Retinal pigment epithelial cell (primary cell): ENCODE data around the gene ARPC5L.
"Not testable (repeated sequence)": the region's sequence is repeated elsewhere in the genome, so short reads cannot be mapped to it uniquely, and the experiment has no call there.

Experiments
- DNase-seq: peaks from one replicate; pipeline ENCODE4 v3.0.0-alpha.2; 2010; ENCODE audit warnings: low read depth
- H3K4me3 ChIP-seq: 2 replicates; pipeline ENCODE4 v1.5.1; 2011; ENCODE audit warnings: mild to moderate bottlenecking, low read length, control low read depth, moderate library complexity
- TF ChIP-seq, protein P1 (sequence below): conservative IDR thresholded peaks from 2 replicates; pipeline ENCODE4 v1.5.1; 2011; ENCODE audit warnings: low read depth, low read length, control low read depth, inconsistent platforms

ARPC5L gene

DNA sequence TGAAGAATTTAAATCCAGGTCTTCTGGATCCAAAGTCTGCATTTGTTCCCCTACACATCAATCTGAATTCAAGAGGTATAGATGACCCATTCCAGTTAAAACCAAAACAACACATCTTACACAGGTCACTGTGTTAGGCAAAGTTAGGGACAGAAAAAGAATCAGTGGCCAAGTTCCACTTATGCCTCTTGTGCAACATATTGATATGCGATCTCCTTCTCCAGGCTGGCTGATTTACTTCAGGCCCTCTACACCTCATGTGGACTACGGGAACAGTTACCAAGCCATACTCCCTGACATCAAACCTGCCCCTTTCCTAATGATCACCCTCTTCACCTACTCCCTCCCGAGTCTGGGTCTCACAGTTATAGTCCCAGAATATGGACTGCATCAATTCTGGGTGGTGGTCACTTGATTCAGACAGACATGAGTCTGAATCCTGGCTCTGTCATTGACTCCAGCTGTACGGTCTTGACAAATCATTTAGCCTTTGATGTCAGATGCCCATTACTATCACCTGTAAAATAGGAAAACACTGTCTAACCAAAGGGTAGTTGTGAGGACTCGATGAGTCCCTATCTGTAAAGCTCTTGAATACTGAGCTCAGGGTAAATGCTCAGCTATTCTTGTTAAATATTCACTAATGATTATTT is 52.9 kb downstream of the ARPC5L start:
- no peak for DNase-seq
- H3K4me3 ChIP-seq: no peak overlapping the region

DNA sequence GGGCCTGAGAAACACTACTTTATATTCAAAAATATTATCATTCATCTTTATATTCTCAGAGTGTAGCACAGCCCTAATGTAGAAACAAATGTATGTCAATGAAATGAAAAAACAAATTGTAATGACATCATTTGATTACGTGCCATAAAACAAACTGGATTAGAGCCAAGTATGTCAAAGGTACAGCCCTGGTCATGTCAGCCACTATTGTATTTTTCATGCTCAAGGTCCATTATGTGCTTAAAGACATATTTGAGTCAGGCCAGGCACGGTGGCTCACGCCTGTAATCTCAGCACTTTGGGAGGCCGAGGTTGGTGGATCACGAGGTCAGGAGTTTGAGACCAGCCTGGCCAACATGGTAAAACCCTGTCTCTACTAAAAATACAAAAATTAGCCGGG is 58.5 kb downstream of the ARPC5L start:
- DNase-seq: not testable (repeated sequence)

More for the DNA sequence above, 52.9 kb downstream of the ARPC5L start:
- TF ChIP-seq, protein P1, sequence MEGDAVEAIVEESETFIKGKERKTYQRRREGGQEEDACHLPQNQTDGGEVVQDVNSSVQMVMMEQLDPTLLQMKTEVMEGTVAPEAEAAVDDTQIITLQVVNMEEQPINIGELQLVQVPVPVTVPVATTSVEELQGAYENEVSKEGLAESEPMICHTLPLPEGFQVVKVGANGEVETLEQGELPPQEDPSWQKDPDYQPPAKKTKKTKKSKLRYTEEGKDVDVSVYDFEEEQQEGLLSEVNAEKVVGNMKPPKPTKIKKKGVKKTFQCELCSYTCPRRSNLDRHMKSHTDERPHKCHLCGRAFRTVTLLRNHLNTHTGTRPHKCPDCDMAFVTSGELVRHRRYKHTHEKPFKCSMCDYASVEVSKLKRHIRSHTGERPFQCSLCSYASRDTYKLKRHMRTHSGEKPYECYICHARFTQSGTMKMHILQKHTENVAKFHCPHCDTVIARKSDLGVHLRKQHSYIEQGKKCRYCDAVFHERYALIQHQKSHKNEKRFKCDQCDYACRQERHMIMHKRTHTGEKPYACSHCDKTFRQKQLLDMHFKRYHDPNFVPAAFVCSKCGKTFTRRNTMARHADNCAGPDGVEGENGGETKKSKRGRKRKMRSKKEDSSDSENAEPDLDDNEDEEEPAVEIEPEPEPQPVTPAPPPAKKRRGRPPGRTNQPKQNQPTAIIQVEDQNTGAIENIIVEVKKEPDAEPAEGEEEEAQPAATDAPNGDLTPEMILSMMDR: no peak

More for the DNA sequence above, 58.5 kb downstream of the ARPC5L start:
- H3K4me3 ChIP-seq: not testable (repeated sequence)
